ENCODE measurements around the gene CPSF2.
"Not testable (repeated sequence)": the region's sequence is repeated elsewhere in the genome, so short reads cannot be mapped to it uniquely, and the experiment has no call there.

CPSF2 gene

DNA sequence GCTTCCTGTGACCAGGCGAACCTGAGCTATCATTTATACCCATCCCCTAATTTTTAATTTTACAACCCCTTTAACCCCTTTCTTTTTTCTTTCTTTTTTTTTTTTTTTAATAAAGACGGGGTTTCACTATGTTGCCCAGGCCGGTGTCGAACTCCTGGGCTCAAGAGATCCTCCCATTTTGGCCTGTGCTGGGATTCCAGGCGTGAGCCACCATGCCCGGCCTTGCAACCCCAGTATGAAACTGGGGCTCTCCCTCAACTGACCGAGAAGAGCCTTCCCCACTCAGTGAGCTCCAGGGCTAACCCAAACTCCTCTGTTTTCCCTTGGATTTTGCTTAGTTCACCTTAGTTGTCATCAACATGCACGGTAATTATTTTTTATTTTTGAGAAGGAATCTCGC lies 992 bp downstream of the CPSF2 start:
- peak overlapping the region; percentile 100 for H3K27ac Mint-ChIP-seq
- H3K36me3 Mint-ChIP-seq: peaks cover 17 to 44% of the 10 kb centered on the region in 2 donors
- no peaks in the 10 kb centered on the region for H3K27me3 Mint-ChIP-seq

DNA sequence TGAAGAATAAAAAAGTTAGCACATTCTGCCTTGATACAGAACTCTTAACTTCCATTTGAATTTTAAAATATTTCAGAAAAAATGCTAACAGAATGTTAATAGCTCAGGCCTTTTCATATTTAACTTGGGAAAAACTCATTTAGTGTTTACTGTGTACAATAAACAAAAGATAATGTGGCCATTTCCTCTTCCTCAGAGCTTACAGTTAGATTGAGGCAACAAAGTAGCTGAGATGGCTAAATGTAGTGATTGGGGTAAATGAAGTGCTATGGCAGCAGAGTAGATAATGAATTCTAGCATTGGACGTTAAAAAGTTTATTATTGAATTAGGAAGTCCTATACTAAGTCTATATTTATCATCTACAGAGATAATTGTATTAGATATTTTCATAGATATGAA lies 12.7 kb downstream of the CPSF2 start:
- Mint-ChIP-seq H3K27me3 (no peaks in the 10 kb centered on the region), H3K36me3 (peaks cover 31 to 54% of the 10 kb centered on the region in 2 donors), H3K27ac (no peak overlapping the region), H3K9me3 (no peaks in the 10 kb centered on the region), H3K4me1 (peaks cover 0 to 5% of the 10 kb centered on the region in 2 donors), H3K4me3 (no peak overlapping the region)
- DNase-seq (no peak), ATAC-seq (replicated peaks) (no peak)

More for the DNA sequence above, 992 bp downstream of the CPSF2 start:
- H3K4me3 Mint-ChIP-seq: peak overlapping the region; percentile 89 to 96
- ATAC-seq (replicated peaks): no peak
- no peaks in the 10 kb centered on the region for H3K9me3 Mint-ChIP-seq
- DNase-seq: no peak
- H3K4me1 Mint-ChIP-seq: peaks cover 27 to 47% of the 10 kb centered on the region in 2 donors

DNA sequence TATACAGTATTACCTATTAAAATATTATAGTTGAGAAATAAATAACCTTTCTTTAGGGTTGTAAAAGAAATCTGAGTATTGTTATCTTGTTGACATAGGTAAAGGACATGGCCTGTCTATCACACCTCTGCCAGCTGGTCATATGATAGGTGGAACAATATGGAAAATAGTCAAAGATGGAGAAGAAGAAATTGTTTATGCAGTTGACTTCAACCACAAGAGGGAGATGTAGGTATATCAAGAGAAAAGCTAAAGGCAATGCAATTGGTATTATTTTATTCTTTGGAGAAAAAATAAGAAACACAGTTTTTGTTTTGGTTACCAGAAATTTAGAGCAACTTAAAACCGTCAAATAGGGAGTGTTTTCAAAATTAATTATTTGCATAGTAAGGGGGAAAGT lies 13.5 kb downstream of the CPSF2 start:
- Mint-ChIP-seq H3K27ac (no peak overlapping the region), H3K4me3 (no peak overlapping the region), H3K36me3 (peaks cover 29 to 48% of the 10 kb centered on the region in 2 donors), H3K27me3 (no peaks in the 10 kb centered on the region), H3K4me1 (peaks cover 0 to under 1% of the 10 kb centered on the region in 2 donors), H3K9me3 (no peaks in the 10 kb centered on the region)
- DNase-seq (no peak), ATAC-seq (replicated peaks) (no peak)

DNA sequence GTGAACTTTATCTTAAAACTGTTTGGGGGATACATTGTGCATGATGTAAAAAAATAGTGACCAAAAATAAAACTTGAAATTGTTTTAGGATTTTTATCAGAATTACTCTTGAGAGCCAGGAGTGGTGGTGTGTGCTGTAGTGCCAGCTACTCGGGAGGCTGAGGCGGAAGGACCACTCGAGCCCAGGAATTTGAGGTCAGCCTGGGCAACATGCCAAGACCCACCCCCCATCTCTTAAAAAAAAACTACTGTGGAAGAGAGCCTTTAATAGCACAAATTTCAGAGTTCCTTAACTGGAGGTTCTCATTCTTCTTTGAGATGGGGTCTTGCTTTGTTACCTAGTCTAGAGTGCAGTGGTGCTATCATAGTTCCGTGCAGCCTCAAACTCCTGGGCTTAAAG lies 21.5 kb downstream of the CPSF2 start:
- ATAC-seq (replicated peaks) (no peak), DNase-seq (no peak)
- no peak overlapping the region for H3K4me3 Mint-ChIP-seq
- H3K27ac Mint-ChIP-seq: no peak overlapping the region
- no peaks in the 10 kb centered on the region for H3K9me3 Mint-ChIP-seq
- H3K36me3 Mint-ChIP-seq: peaks cover 35 to 45% of the 10 kb centered on the region in 2 donors
- no peaks in the 10 kb centered on the region for H3K27me3 Mint-ChIP-seq
- peaks cover 0 to 5% of the 10 kb centered on the region in 2 donors for H3K4me1 Mint-ChIP-seq

DNA sequence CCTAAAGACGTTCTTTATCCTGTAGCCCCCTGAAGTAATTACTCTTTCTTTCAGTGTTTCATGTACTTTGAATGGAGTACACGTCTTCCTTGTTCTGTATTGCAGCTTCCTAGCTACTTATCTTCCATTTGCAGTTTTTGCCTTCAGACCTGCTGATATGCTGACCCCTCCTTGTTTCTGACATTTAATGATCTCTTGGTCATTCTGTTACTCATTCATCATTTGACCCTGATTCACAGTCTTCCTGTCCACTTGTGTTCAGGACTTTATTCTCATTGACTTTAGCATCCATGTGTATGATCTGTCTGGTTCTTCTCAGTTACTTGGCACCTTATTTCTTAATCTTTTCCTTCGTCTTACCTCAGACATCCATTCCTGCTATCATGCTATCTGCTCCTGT lies 22.2 kb downstream of the CPSF2 start:
- no peaks in the 10 kb centered on the region for H3K27me3 Mint-ChIP-seq
- peaks cover 32 to 44% of the 10 kb centered on the region in 2 donors for H3K36me3 Mint-ChIP-seq
- DNase-seq (no peak), ATAC-seq (replicated peaks) (no peak)
- H3K27ac Mint-ChIP-seq: no peak overlapping the region
- no peaks in the 10 kb centered on the region for H3K9me3 Mint-ChIP-seq
- peaks cover 0 to 5% of the 10 kb centered on the region in 2 donors for H3K4me1 Mint-ChIP-seq
- no peak overlapping the region for H3K4me3 Mint-ChIP-seq

DNA sequence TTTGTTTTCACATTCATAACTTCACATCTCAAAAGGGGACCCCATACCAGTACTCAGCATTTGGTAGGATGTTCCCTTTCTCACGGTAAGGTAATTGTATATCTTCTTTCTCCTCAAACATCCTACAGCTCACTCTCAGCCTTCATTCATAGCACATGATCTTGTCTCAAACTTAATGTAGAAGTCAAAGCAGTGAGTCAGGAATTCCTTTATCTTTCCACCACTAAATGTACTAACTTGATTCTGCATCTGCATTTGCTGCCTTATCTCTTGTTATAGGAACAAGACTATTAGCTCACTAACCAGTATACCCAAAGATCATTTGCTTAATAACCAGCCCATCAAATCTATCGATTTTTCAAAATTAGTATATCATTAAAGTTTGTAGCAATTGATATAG lies 22.9 kb downstream of the CPSF2 start:
- ATAC-seq (replicated peaks) (no peak), DNase-seq (no peak)
- Mint-ChIP-seq H3K27me3 (no peaks in the 10 kb centered on the region), H3K4me1 (peaks cover 0 to 5% of the 10 kb centered on the region in 2 donors), H3K9me3 (no peaks in the 10 kb centered on the region), H3K4me3 (no peak overlapping the region), H3K36me3 (peaks cover 32 to 47% of the 10 kb centered on the region in 2 donors), H3K27ac (no peak overlapping the region)

DNA sequence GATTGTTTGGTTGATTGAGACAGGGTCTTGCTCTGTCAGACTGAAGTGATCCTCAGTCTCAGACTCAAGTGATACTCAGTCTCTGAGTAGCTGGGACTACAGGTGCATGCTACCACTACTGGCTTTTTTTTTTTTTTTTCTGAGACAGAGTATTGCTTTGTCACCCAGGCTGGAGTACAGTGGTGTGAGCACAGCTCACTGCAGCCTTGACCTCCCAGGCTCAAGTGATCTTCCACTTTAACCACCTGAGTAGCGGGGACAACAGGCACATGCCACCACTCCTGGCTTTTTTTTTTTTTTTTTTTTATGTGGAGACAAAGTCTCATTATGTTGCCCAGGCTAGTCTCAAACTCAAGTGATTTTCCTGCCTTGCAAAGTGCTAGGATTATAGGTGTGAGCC lies 31.8 kb downstream of the CPSF2 start:
- no peak for ATAC-seq (replicated peaks)
- H3K36me3 Mint-ChIP-seq: peaks cover 27 to 45% of the 10 kb centered on the region in 2 donors
- no peaks in the 10 kb centered on the region for H3K9me3 Mint-ChIP-seq
- no peak overlapping the region for H3K4me3 Mint-ChIP-seq
- H3K27me3 Mint-ChIP-seq: no peaks in the 10 kb centered on the region
- H3K4me1 Mint-ChIP-seq: peaks cover 5 to 7% of the 10 kb centered on the region in 2 donors
- no peak for DNase-seq
- no peak overlapping the region for H3K27ac Mint-ChIP-seq

DNA sequence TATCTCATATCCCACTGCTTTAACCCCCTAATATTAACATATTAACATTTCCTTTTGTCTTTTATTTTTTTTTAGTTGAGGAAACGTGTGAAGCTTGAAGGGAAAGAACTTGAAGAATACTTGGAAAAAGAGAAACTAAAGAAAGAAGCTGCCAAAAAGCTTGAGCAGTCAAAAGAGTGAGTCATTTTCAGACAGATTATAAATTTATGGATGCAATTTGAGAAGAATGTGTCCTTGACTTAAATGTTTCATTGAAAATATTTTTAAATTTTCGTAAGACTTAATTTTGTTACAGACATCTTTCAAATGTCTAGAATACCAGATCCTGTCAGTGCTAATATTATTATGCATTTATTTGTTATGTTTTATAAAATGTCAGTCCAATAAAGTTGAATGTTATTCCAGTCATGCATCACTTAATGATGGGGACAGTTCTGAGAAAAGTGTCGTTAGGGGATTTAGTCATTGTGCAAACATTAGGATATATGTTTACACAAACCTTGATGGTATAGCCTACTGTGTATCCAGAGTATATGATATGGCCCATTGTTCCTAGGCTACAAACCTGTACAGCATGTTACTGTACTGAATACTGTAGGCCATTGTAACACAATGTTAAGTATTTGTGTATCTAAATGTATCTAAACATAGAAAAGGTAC lies 32.6 kb downstream of the CPSF2 start:
- Mint-ChIP-seq H3K27me3 (no peaks in the 10 kb centered on the region), H3K4me3 (no peak overlapping the region), H3K4me1 (peaks cover 5 to 7% of the 10 kb centered on the region in 2 donors), H3K9me3 (no peaks in the 10 kb centered on the region), H3K27ac (no peak overlapping the region), H3K36me3 (peaks cover 27 to 47% of the 10 kb centered on the region in 2 donors)
- DNase-seq: no peak
- no peak for ATAC-seq (replicated peaks)

DNA sequence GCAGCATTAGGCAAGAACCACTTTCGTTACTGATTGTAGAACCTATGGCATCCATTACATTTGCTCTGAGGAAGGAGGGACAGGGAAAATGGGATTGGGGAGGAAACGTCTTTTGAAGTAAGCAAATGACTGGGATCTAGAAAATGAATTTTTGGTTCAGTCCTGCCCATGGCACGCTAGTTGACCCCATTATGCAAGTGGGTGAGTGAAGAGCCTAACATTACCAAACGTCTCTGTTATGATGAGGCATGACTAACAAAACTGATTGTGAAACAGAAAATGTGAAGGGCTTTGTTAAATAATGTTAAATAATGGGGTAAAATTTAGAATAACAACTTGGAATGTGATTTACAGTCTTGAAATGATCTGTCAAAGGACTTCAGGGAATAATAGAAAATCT lies 38.9 kb downstream of the CPSF2 start:
- H3K4me1 Mint-ChIP-seq: peaks cover 5 to 7% of the 10 kb centered on the region in 2 donors
- no peak overlapping the region for H3K27ac Mint-ChIP-seq
- H3K4me3 Mint-ChIP-seq: no peak overlapping the region
- no peak for ATAC-seq (replicated peaks)
- peaks cover 8% of the 10 kb centered on the region in 2 donors for H3K9me3 Mint-ChIP-seq
- peaks cover 40 to 61% of the 10 kb centered on the region in 2 donors for H3K36me3 Mint-ChIP-seq
- H3K27me3 Mint-ChIP-seq: no peaks in the 10 kb centered on the region
- DNase-seq: no peak

DNA sequence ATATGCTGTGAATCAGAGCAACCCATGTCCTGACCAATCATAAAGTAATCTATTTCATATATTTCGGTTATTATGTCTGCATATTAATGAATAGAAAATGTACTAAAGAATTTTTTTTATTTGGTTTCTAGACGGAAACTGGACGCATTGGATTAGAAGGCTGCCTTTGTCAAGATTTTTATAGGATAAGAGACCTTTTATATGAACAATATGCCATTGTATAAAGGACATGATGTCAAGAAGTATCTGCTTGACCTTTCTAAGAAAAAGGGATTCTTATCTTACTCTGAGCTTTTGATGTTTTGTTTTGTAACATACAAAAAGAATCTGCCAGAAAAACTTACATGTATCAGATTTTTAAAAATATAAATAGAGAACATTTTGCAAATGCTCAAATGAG lies 39.8 kb downstream of the CPSF2 start:
- DNase-seq: no peak
- Mint-ChIP-seq H3K27ac (no peak overlapping the region), H3K27me3 (no peaks in the 10 kb centered on the region), H3K36me3 (peaks cover 41 to 60% of the 10 kb centered on the region in 2 donors), H3K4me3 (no peak overlapping the region), H3K9me3 (peaks cover 8% of the 10 kb centered on the region in 2 donors), H3K4me1 (peaks cover 5 to 7% of the 10 kb centered on the region in 2 donors)
- no peak for ATAC-seq (replicated peaks)

DNA sequence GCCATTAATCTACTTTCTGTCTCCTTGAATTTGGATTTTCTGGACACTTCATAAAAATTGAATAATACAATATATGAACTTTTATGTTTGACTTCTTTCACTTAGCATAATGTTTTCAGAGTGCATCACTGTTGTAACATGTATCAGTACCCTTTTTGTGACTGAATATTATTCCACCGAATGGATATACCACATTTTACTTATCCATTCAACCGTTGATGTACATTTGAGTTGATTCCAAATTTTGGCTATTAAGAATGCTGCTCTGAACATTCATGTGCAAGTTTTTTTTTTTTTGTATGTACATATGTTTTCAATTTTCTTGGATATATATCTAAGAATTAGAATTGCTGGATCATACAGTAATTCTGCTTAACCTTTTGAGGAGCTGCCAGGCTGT lies 43.2 kb downstream of the CPSF2 start:
- peaks cover 8% of the 10 kb centered on the region in 2 donors for H3K9me3 Mint-ChIP-seq
- no peak overlapping the region for H3K27ac Mint-ChIP-seq
- DNase-seq: no peak
- H3K4me1 Mint-ChIP-seq: no peaks in the 10 kb centered on the region
- no peak overlapping the region for H3K4me3 Mint-ChIP-seq
- H3K36me3 Mint-ChIP-seq: peaks cover 37 to 64% of the 10 kb centered on the region in 2 donors
- no peak for ATAC-seq (replicated peaks)
- H3K27me3 Mint-ChIP-seq: no peaks in the 10 kb centered on the region

DNA sequence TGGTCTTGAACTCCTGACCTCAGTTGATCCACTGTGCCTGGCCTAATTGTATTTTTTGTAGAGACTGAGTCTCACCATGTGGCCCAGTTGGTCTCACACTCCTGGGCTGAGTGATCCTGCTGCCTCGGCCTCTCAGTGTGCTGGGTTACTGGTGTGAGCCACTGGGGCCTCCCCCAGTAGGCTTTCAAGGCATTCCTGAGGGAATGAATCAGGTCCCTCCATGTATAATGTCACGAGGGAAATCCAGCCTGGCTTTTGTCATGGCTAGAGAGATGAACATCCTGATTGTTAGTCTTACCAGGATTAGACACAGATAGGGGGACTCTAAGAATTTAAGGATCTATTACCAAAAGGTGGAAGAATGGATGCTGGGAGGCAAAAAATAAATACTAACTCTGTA lies 51.9 kb downstream of the CPSF2 start:
- no peak overlapping the region for H3K4me3 Mint-ChIP-seq
- peaks cover 11 to 22% of the 10 kb centered on the region in 2 donors for H3K36me3 Mint-ChIP-seq
- no peaks in the 10 kb centered on the region for H3K27me3 Mint-ChIP-seq
- H3K4me1 Mint-ChIP-seq: no peaks in the 10 kb centered on the region
- no peak overlapping the region for H3K27ac Mint-ChIP-seq
- ATAC-seq (replicated peaks): no peak
- no peak for DNase-seq
- no peaks in the 10 kb centered on the region for H3K9me3 Mint-ChIP-seq

DNA sequence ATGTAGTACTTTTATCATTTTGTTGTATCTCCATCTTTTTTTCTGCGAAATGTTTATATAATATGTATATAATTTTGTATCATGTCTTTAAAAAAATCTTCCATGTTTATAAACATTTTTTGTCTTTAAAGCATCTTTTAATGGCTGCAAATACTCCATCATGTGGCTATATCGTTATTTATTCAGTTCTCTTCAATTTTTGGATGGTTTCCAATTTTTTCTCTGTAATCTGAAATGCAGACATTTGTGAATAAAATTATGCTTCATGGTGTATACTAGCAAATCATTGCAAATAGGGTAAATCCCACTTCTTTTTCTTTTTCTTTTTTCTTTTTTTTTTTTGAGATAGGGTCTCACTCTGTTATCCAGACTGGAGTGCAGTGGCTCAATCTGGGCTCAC lies 54.0 kb downstream of the CPSF2 start:
- no peak for ATAC-seq (replicated peaks)
- DNase-seq: no peak
- Mint-ChIP-seq H3K4me3 (no peak overlapping the region), H3K4me1 (peaks cover 0 to 2% of the 10 kb centered on the region in 2 donors), H3K27ac (no peak overlapping the region), H3K36me3 (peaks cover 9 to 21% of the 10 kb centered on the region in 2 donors), H3K9me3 (peaks cover 2 to 4% of the 10 kb centered on the region in 2 donors), H3K27me3 (no peaks in the 10 kb centered on the region)

DNA sequence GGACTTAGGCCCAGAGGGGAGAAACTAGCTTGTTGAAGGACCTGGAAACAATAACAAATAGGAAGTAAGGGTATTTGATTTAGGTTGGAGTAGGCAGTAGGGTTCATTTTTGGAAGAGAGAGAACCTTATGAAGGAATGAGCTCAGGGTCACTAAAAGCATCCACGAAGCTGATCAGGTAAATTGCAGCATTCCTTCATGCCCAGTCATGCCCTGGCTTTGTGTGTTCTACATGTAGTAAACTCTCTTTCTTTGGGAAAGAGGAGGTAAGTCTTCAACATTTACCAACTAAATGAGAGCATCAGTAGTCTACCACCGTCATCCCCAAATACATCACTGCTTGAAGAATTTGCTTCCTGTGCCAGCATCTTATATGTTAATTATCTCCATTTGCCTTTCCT lies 54.7 kb downstream of the CPSF2 start:
- H3K9me3 Mint-ChIP-seq: peaks cover 2 to 4% of the 10 kb centered on the region in 2 donors
- DNase-seq: no peak
- no peak overlapping the region for H3K4me3 Mint-ChIP-seq
- ATAC-seq (replicated peaks): no peak
- no peak overlapping the region for H3K27ac Mint-ChIP-seq
- H3K36me3 Mint-ChIP-seq: peaks cover 7 to 14% of the 10 kb centered on the region in 2 donors
- no peaks in the 10 kb centered on the region for H3K27me3 Mint-ChIP-seq
- H3K4me1 Mint-ChIP-seq: peaks cover 0 to 2% of the 10 kb centered on the region in 2 donors

DNA sequence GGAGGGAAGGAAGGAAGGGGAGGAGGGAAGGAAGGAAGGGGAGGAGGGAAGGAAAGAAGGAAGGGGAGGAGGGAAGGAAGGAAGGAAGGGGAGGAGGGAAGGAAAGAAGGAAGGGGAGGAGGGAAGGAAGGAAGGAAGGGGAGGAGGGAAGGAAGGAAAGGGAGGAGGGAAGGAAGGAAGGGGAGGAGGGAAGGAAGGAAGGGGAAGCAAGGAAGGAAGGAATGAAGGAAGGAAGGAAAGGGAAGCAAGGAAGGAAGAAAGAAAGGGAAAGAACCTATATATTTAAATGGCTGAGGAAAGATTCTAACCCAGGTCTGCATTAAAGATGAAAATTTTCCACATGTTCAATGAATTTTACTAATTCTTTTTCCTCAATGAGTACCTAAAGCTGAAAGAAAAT lies 57.4 kb downstream of the CPSF2 start:
- not testable (repeated sequence) for H3K9me3 Mint-ChIP-seq; H3K36me3 Mint-ChIP-seq; H3K4me1 Mint-ChIP-seq; H3K27ac Mint-ChIP-seq; H3K4me3 Mint-ChIP-seq; DNase-seq; H3K27me3 Mint-ChIP-seq; ATAC-seq (replicated peaks)
